Activated naive CD4-positive, alpha-beta T cell treated with anti-CD3 and anti-CD28 coated beads, Interleukin-2, amount 50 U/mL, for 72 hours (primary cell): ENCODE results near the gene OGDHL. TPM values are rescaled to one million over a fixed set of nuclear protein-coding genes. Genes with fewer than 3 reads are reported as not detected.

ENCODE experiments used
- ATAC-seq, 2 donors: fragments of 150-1000 bp; cut with Tn5 transposase; 2 replicates each; pipeline ENCODE4 v1.10.0; 2021; ENCODE audit warnings: mild to moderate bottlenecking in 2 of 2, moderate library complexity in 2 of 2
- DNase-seq, 2 donors: peaks; one replicate each; pipeline ENCODE4 v3.0.0; 2021 to 2022; ENCODE audit warnings: low spot score in 2 of 2
- H3K27ac Mint-ChIP-seq, 2 donors: one replicate each; pipeline ENCODE4 v1.8.0; 2022; ENCODE audit warnings: mild to moderate bottlenecking in 2 of 2, mixed read lengths in 2 of 2
- H3K36me3 Mint-ChIP-seq, 2 donors: one replicate each; pipeline ENCODE4 v1.8.0; 2022; ENCODE audit warnings: mixed read lengths in 2 of 2
- H3K9me3 Mint-ChIP-seq, 2 donors: one replicate each; pipeline ENCODE4 v1.8.0; 2022; ENCODE audit warnings: mixed read lengths in 2 of 2
- total RNA-seq, 2 donors: library from RNA; stranded (reverse); gene quantifications; one replicate each; pipeline ENCODE4 v1.2.3, GENCODE V29; 2022

The OGDHL gene
- total RNA-seq, 2 donors from 2014 or later, result 0.14 to 0.27 TPM

GRCh38 chr10:49746626-49747302, 15.4 kb downstream of the OGDHL start:
- Mint-ChIP-seq H3K27ac (no peak overlapping the region), H3K9me3 (peaks cover 4 to 7% of the 10 kb centered on the region in 2 donors), H3K36me3 (no peaks in the 10 kb centered on the region)
- no peak for ATAC-seq
- no peak for DNase-seq

- peaks cover 6 to 9% of the 10 kb centered on the region in 2 donors for H3K9me3 Mint-ChIP-seq
- DNase-seq, result no peak
- no peak overlapping the region for H3K27ac Mint-ChIP-seq
- H3K36me3 Mint-ChIP-seq, result no peaks in the 10 kb centered on the region
- ATAC-seq, result no peak
These were observed 16.4 kb downstream of the OGDHL start for GRCh38 chr10:49745756-49746155.

- ATAC-seq, result no peak
- no peak overlapping the region for H3K27ac Mint-ChIP-seq
- no peak for DNase-seq
- H3K9me3 Mint-ChIP-seq, result peaks cover 6 to 9% of the 10 kb centered on the region in 2 donors
- H3K36me3 Mint-ChIP-seq, result no peaks in the 10 kb centered on the region
These were observed 17.1 kb downstream of the OGDHL start for GRCh38 chr10:49744924-49745605.

GRCh38 chr10:49744091-49744685, 17.9 kb downstream of the OGDHL start:
- no peak for DNase-seq
- ATAC-seq, result no peak
- Mint-ChIP-seq H3K9me3 (peaks cover 6 to 9% of the 10 kb centered on the region in 2 donors), H3K36me3 (no peaks in the 10 kb centered on the region), H3K27ac (no peak overlapping the region)

GRCh38 chr10:49743464-49744075, 18.6 kb downstream of the OGDHL start:
- Mint-ChIP-seq H3K27ac (no peak overlapping the region), H3K36me3 (no peaks in the 10 kb centered on the region), H3K9me3 (peaks cover 6 to 9% of the 10 kb centered on the region in 2 donors)
- ATAC-seq (no peak), DNase-seq (no peak)

GRCh38 chr10:49742683-49743463, 19.2 kb downstream of the OGDHL start:
- no peak overlapping the region for H3K27ac Mint-ChIP-seq
- peaks cover 6 to 9% of the 10 kb centered on the region in 2 donors for H3K9me3 Mint-ChIP-seq
- H3K36me3 Mint-ChIP-seq, result no peaks in the 10 kb centered on the region
- ATAC-seq (no peak), DNase-seq (no peak)

GRCh38 chr10:49741108-49741995, 20.8 kb downstream of the OGDHL start:
- H3K36me3 Mint-ChIP-seq, result no peaks in the 10 kb centered on the region
- ATAC-seq, result peak in 1 of 2 donors; percentile 31
- H3K27ac Mint-ChIP-seq, result peak overlapping the region in 1 of 2 donors; percentile 2
- H3K9me3 Mint-ChIP-seq, result peaks cover 6 to 9% of the 10 kb centered on the region in 2 donors
- DNase-seq, result no peak

- DNase-seq, result no peak
- peak in 1 of 2 donors; percentile 19 for ATAC-seq
- Mint-ChIP-seq H3K9me3 (peaks cover 6 to 9% of the 10 kb centered on the region in 2 donors), H3K36me3 (no peaks in the 10 kb centered on the region), H3K27ac (no peak overlapping the region)
These were observed 21.6 kb downstream of the OGDHL start for GRCh38 chr10:49740346-49741107.

GRCh38 chr10:49739426-49739825, 22.7 kb downstream of the OGDHL start:
- Mint-ChIP-seq H3K27ac (no peak overlapping the region), H3K36me3 (no peaks in the 10 kb centered on the region), H3K9me3 (peaks cover 6 to 9% of the 10 kb centered on the region in 2 donors)
- DNase-seq, result no peak
- ATAC-seq, result no peak

- Mint-ChIP-seq H3K9me3 (peaks cover 6 to 9% of the 10 kb centered on the region in 2 donors), H3K36me3 (no peaks in the 10 kb centered on the region), H3K27ac (no peak overlapping the region)
- ATAC-seq, result no peak
- no peak for DNase-seq
These were observed 23.3 kb downstream of the OGDHL start for GRCh38 chr10:49738616-49739360.

- Mint-ChIP-seq H3K9me3 (peaks cover 6 to 9% of the 10 kb centered on the region in 2 donors), H3K27ac (no peak overlapping the region), H3K36me3 (no peaks in the 10 kb centered on the region)
- ATAC-seq (no peak), DNase-seq (no peak)
These were observed 24.5 kb downstream of the OGDHL start for GRCh38 chr10:49737474-49738201.

GRCh38 chr10:49736564-49737113, 25.5 kb downstream of the OGDHL start:
- no peak for DNase-seq
- Mint-ChIP-seq H3K27ac (no peak overlapping the region), H3K36me3 (no peaks in the 10 kb centered on the region), H3K9me3 (peaks cover under 1 to 1% of the 10 kb centered on the region in 2 donors)
- ATAC-seq, result no peak

GRCh38 chr10:49735848-49736563, 26.1 kb downstream of the OGDHL start:
- ATAC-seq (no peak), DNase-seq (no peak)
- Mint-ChIP-seq H3K36me3 (no peaks in the 10 kb centered on the region), H3K27ac (no peak overlapping the region), H3K9me3 (no peaks in the 10 kb centered on the region)
